NCI-H69 (cell line): ENCODE measurements around the gene QARS1.

Experiments used
- DNase-seq: peaks from one replicate; lab custom pipeline; 2025; lab: John Stamatoyannopoulos, UW

The QARS1 gene

DNA sequence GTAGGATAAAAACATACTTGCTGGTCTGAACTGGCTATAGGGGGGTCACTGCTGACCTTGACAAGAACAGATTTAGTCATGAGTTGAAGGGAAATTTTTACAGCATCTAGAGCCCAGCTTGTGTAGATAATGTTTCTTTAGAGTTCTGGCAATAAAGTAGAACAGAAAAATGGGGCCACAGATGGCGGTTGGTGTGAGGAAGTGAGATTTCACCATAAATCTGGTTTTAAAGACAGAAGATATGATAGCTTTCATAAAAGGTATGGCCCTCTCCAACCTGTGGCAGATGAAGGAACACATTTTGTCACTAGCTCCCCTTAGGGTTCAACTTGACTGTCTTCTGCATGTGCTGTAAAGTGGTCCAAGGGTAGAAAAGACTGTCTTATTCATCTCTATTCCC is 51.0 kb downstream of the QARS1 start:
- no peak for DNase-seq
